SK-N-SH (cell line): ENCODE data around the gene YPEL3. TPM values are rescaled to one million over a fixed set of nuclear protein-coding genes. Genes with fewer than 3 reads are reported as not detected.

Experiments
- CTCF ChIA-PET: fragments of 300-600, 350-600 bp; formaldehyde crosslinking; extraction: SDS; loops from one replicate; lab custom pipeline; 2021; lab: Yijun Ruan, JAX
- POLR2A ChIA-PET: fragments of 350-600 bp; sonication (Branson Sonifier 250); formaldehyde crosslinking; extraction: SDS; loops from one replicate; lab custom pipeline; 2020; ENCODE audit warnings: antibody characterized with exemption, inconsistent platforms; lab: Yijun Ruan, JAX
- DNase-seq: peaks from one replicate; pipeline ENCODE4 v3.0.0; 2012
- H2AFZ ChIP-seq: fragments of 200-600 bp; sonication (generic); 2 replicates; pipeline ENCODE4 v1.8.1; 2016; ENCODE audit warnings: antibody characterized with exemption, mild to moderate bottlenecking, low read depth
- H3F3A ChIP-seq: fragments of 200-600 bp; sonication (generic); replicated peaks from 2 replicates; pipeline ENCODE3; 2016; ENCODE audit warnings: antibody characterized with exemption, mild to moderate bottlenecking; ENCODE audit not compliant: insufficient read depth
- H3K27ac ChIP-seq, 2 experiments: fragments of 200-500 bp in 1 of 2; fragments of 200-600 bp in 1 of 2; sonication (Bioruptor generic) in 1 of 2; sonication (generic), shearing (Covaris generic) in 1 of 2; 2 replicates each; pipeline versions ENCODE4 v1.5.1 to v1.6.1; 2014 to 2016; ENCODE audit warnings: low read depth in 2 of 2, inconsistent platforms in 1 of 2, low read length in 1 of 2, mild to moderate bottlenecking in 1 of 2, mixed read lengths in 1 of 2
- H3K27me3 ChIP-seq: fragments of 200-600 bp; sonication (generic), shearing (Covaris generic); 2 replicates; pipeline ENCODE4 v1.6.1; 2016; ENCODE audit warnings: mixed run types; ENCODE audit not compliant: insufficient read depth
- H3K36me3 ChIP-seq, 2 experiments: fragments of 200-500 bp in 1 of 2; fragments of 200-600 bp in 1 of 2; sonication (Bioruptor generic) in 1 of 2; sonication (generic) in 1 of 2; replicated peaks in 1 of 2; 2 replicates each; pipeline versions ENCODE3 to v1.5.1; 2014 to 2016; ENCODE audit warnings: low read length in 1 of 2, mild to moderate bottlenecking in 1 of 2; ENCODE audit not compliant: insufficient read depth in 2 of 2, control insufficient read depth in 1 of 2
- H3K4me1 ChIP-seq, 2 experiments: fragments of 200-500 bp in 1 of 2; fragments of 200-600 bp in 1 of 2; sonication (Bioruptor generic) in 1 of 2; sonication (generic), shearing (Covaris generic) in 1 of 2; 2 replicates each; pipeline versions ENCODE4 v1.5.1 to v1.6.1; 2014 to 2016; ENCODE audit warnings: low read depth in 1 of 2, low read length in 1 of 2, mixed run types in 1 of 2; ENCODE audit not compliant: insufficient read depth in 2 of 2, control insufficient read depth in 1 of 2
- H3K4me2 ChIP-seq: fragments of 200-600 bp; sonication (generic), shearing (Covaris generic); 2 replicates; pipeline ENCODE4 v1.6.1; 2017; ENCODE audit warnings: mixed run types
- H3K4me3 ChIP-seq, 2 experiments: fragments of 200-500 bp in 1 of 2; fragments of 200-600 bp in 1 of 2; sonication (Bioruptor generic) in 1 of 2; sonication (generic), shearing (Covaris generic) in 1 of 2; 2 replicates each; pipeline versions ENCODE4 v1.5.1 to v1.8.1; 2014 to 2016; ENCODE audit warnings: low read depth in 2 of 2, inconsistent platforms in 1 of 2, low read length in 1 of 2, mild to moderate bottlenecking in 1 of 2, mixed read lengths in 1 of 2, moderate library complexity in 1 of 2
- H3K79me2 ChIP-seq: fragments of 200-600 bp; sonication (generic); 2 replicates; pipeline ENCODE4 v1.8.1; 2017; ENCODE audit warnings: mild to moderate bottlenecking; ENCODE audit not compliant: insufficient read depth
- H3K9ac ChIP-seq: fragments of 200-600 bp; sonication (generic); 2 replicates; pipeline ENCODE4 v1.6.1; 2017; ENCODE audit warnings: mixed run types
- H3K9me2 ChIP-seq: fragments of 200-600 bp; sonication (generic); 2 replicates; pipeline ENCODE4 v1.6.1; 2017; ENCODE audit warnings: mixed run types
- H3K9me3 ChIP-seq: fragments of 200-600 bp; sonication (generic); 2 replicates; pipeline ENCODE4 v1.6.1; 2017; ENCODE audit warnings: mixed run types, mild to moderate bottlenecking, moderate library complexity
- H4K20me1 ChIP-seq: fragments of 200-600 bp; sonication (generic); 2 replicates; pipeline ENCODE4 v1.6.1; 2017; ENCODE audit warnings: mild to moderate bottlenecking, mixed run types; ENCODE audit not compliant: insufficient read depth
- CHD2 ChIP-seq: fragments of 150-350 bp; IDR thresholded peaks from 2 replicates; pipeline ENCODE4 v1.6.1; 2018; ENCODE audit warnings: low read length; ENCODE audit not compliant: partially characterized antibody
- ELF1 ChIP-seq: IDR thresholded peaks from 2 replicates; pipeline ENCODE4 v1.4.0; 2012
- EP300 ChIP-seq, 2 experiments: IDR thresholded peaks; 2 replicates each; pipeline versions ENCODE4 v1.4.0 to v1.6.1; 2012; ENCODE audit warnings: borderline replicate concordance in 1 of 2, low read depth in 1 of 2, low read length in 1 of 2
- FOSL2 ChIP-seq: IDR thresholded peaks from 2 replicates; pipeline ENCODE4 v1.4.0; 2012; ENCODE audit warnings: low read depth, mild to moderate bottlenecking, moderate library complexity, borderline replicate concordance
- FOXJ3 ChIP-seq: sonication (generic); formaldehyde crosslinking; IDR thresholded peaks from 2 replicates; pipeline ENCODE4 v1.5.1; 2020; ENCODE audit warnings: mild to moderate bottlenecking, missing genetic modification reagents
- FOXM1 ChIP-seq: IDR thresholded peaks from 2 replicates; pipeline ENCODE4 v1.4.0; 2012; ENCODE audit warnings: low read depth, mild to moderate bottlenecking
- GATA2 ChIP-seq: sonication (generic); formaldehyde crosslinking; IDR thresholded peaks from 2 replicates; pipeline ENCODE4 v1.5.0; 2020; ENCODE audit warnings: mild to moderate bottlenecking, missing genetic modification reagents
- IRF3 ChIP-seq: fragments of 150-350 bp; IDR thresholded peaks from 2 replicates; pipeline ENCODE4 v1.6.1; 2016; ENCODE audit warnings: mild to moderate bottlenecking, low read depth, low read length
- JUND ChIP-seq: IDR thresholded peaks from 2 replicates; pipeline ENCODE4 v1.4.0; 2012
- NRF1 ChIP-seq: IDR thresholded peaks from 2 replicates; pipeline ENCODE4 v1.6.1; 2012; ENCODE audit warnings: low read depth, mild to moderate bottlenecking, low read length
- PBX3 ChIP-seq: IDR thresholded peaks from 2 replicates; pipeline ENCODE4; 2012
- POLR2AphosphoS5 ChIP-seq: IDR thresholded peaks from 2 replicates; pipeline ENCODE4 v1.6.1; 2012; ENCODE audit warnings: low read depth, low read length
- RCOR1 ChIP-seq: fragments of 150-350 bp; IDR thresholded peaks from 2 replicates; pipeline ENCODE4 v1.6.1; 2017; ENCODE audit warnings: antibody characterized with exemption, low read length
- RFX5 ChIP-seq: IDR thresholded peaks from 2 replicates; pipeline ENCODE4 v1.6.1; 2012; ENCODE audit warnings: mild to moderate bottlenecking, improper control_type of control experiment, low read length
- TEAD4 ChIP-seq: IDR thresholded peaks from 2 replicates; pipeline ENCODE4 v1.4.0; 2012; ENCODE audit warnings: mild to moderate bottlenecking, borderline replicate concordance; ENCODE audit not compliant: insufficient read depth
- WGBS: methylation state at CpG from one replicate; pipeline ENCODE4 v1.1.6; 2017; ENCODE audit warnings: low lambda C conversion rate; 5-methylcytosine and 5-hydroxymethylcytosine counted together
- polyA plus RNA-seq, 3 experiments: library from polyadenylated mRNA; depleted of rRNA; stranded (reverse); fragments of >200 nt; gene quantifications; 2 replicates each; pipeline ENCODE4 v1.2.3, GENCODE V29; 2012
- TF ChIP-seq, protein P1 (sequence below): IDR thresholded peaks from 2 replicates; pipeline ENCODE4 v1.4.0; 2012; ENCODE audit warnings: low read depth, borderline replicate concordance
- TF ChIP-seq, protein P2 (sequence below): IDR thresholded peaks from 2 replicates; pipeline ENCODE4 v1.4.0; 2012; ENCODE audit warnings: low read depth, borderline replicate concordance

The YPEL3 gene
- polyA plus RNA-seq, 1 of the 3 experiments (the other 2 are of a cell fraction) = 36.6 TPM

- POLR2A ChIA-PET = no interaction called here
- peaks cover 2% of the 10 kb centered on the region for H3F3A ChIP-seq
- 99% methylated on average over 8 of the region's 10 CpGs for WGBS
Observed at GRCh38 chr16:30117768-30118167, 21.8 kb upstream of the YPEL3 start.

GRCh38 chr16:30116291-30117207 is 20.5 kb upstream of the YPEL3 start:
- Histone ChIP-seq H3K79me2 (no peaks in the 10 kb centered on the region), H3K36me3 (peaks cover 0 to 6% of the 10 kb centered on the region in 2 experiments), H4K20me1 (no peaks in the 10 kb centered on the region), H2AFZ (no peak overlapping the region), H3K9me3 (no peaks in the 10 kb centered on the region)
- no peak for DNase-seq
- TF ChIP-seq RFX5 (no peak), RCOR1 (no peak), PBX3 (no peak), CHD2 (no peak), FOXJ3 (CRISPR knock-in tag) (no peak), FOXM1 (no peak)
- TF ChIP-seq, protein P1, sequence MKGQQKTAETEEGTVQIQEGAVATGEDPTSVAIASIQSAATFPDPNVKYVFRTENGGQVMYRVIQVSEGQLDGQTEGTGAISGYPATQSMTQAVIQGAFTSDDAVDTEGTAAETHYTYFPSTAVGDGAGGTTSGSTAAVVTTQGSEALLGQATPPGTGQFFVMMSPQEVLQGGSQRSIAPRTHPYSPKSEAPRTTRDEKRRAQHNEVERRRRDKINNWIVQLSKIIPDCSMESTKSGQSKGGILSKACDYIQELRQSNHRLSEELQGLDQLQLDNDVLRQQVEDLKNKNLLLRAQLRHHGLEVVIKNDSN = no peak
- TF ChIP-seq, all 33 proteins: peak for 0
- no peak overlapping the region for H3K27ac ChIP-seq
- H3K27me3 ChIP-seq = no peaks in the 10 kb centered on the region
- ChIA-PET POLR2A (no interaction called here), CTCF (interaction anchor here (1.1 to 1.6 kb wide), 2 partner anchors 14 to 24 kb away, joined by 3 to 7 read pairs; partner anchors contain the start of gene TBX6)
- no peak overlapping the region for H3K4me2 ChIP-seq
- peaks cover 2% of the 10 kb centered on the region for H3F3A ChIP-seq
- peaks cover 6% of the 10 kb centered on the region in 2 experiments; a peak in 1 of 4 replicates for H3K4me1 ChIP-seq
- no peak overlapping the region for H3K4me3 ChIP-seq
- H3K9ac ChIP-seq = no peak overlapping the region
- WGBS = 92% methylated on average over 6 of the region's 16 CpGs
- H3K9me2 ChIP-seq = no peaks in the 10 kb centered on the region

More at GRCh38 chr16:30117768-30118167, 21.8 kb upstream of the YPEL3 start:
- TF ChIP-seq FOSL2 = no peak
- TF ChIP-seq CHD2 = no peak
- TF ChIP-seq, protein P2, sequence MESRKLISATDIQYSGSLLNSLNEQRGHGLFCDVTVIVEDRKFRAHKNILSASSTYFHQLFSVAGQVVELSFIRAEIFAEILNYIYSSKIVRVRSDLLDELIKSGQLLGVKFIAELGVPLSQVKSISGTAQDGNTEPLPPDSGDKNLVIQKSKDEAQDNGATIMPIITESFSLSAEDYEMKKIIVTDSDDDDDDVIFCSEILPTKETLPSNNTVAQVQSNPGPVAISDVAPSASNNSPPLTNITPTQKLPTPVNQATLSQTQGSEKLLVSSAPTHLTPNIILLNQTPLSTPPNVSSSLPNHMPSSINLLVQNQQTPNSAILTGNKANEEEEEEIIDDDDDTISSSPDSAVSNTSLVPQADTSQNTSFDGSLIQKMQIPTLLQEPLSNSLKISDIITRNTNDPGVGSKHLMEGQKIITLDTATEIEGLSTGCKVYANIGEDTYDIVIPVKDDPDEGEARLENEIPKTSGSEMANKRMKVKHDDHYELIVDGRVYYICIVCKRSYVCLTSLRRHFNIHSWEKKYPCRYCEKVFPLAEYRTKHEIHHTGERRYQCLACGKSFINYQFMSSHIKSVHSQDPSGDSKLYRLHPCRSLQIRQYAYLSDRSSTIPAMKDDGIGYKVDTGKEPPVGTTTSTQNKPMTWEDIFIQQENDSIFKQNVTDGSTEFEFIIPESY = no peak
- no peak for TF ChIP-seq EP300 (IDR thresholded peaks at IDR 0.05; ENCODE audit: borderline replicate concordance in 1 of 2, low read depth in 1 of 2, low read length in 1 of 2)
- TF ChIP-seq TEAD4 = no peak
- no peak for TF ChIP-seq POLR2AphosphoS5
- no peak for TF ChIP-seq GATA2 (CRISPR knock-in tag)
- no peak for TF ChIP-seq NRF1
- no peak for TF ChIP-seq ELF1
- no peak for TF ChIP-seq IRF3
- TF ChIP-seq JUND = no peak
- Histone ChIP-seq H3K9me2 (no peaks in the 10 kb centered on the region), H2AFZ (no peak overlapping the region), H3K36me3 (peaks cover 0 to 6% of the 10 kb centered on the region in 2 experiments), H3K4me2 (no peak overlapping the region), H3K9me3 (no peaks in the 10 kb centered on the region), H3K4me1 (peaks cover 6 to 14% of the 10 kb centered on the region in 2 experiments; a peak in 1 of 4 replicates), H3K9ac (no peak overlapping the region), H3K27me3 (no peaks in the 10 kb centered on the region), H3K4me3 (no peak overlapping the region), H4K20me1 (no peaks in the 10 kb centered on the region), H3K79me2 (no peaks in the 10 kb centered on the region), H3K27ac (no peak overlapping the region)
- DNase-seq = no peak
- CTCF ChIA-PET = interaction anchor here (1.1 to 1.6 kb wide), 2 partner anchors 15 to 25 kb away, joined by 3 to 7 read pairs; partner anchors contain the start of gene TBX6
